ENCODE data around the gene PTPRN2. TPM values are rescaled to one million over a fixed set of nuclear protein-coding genes. Genes with fewer than 3 reads are reported as not detected.

PTPRN2 gene
- total and polyA plus RNA-seq, 8 donors: 4.9 to 136 (median 46.8) TPM

GRCh38 chr7:157841773-157842370, 745.8 kb downstream of the PTPRN2 start:
- no peaks in the 10 kb centered on the region for H3K36me3 ChIP-seq
- H3K9me3 ChIP-seq: no peaks in the 10 kb centered on the region
- TF ChIP-seq POLR2A (IDR thresholded peaks at IDR 0.05) (no peak), CTCF (IDR thresholded peaks at IDR 0.05) (no peak), POLR2AphosphoS5 (IDR thresholded peaks at IDR 0.05) (no peak), EP300 (IDR thresholded peaks at IDR 0.05) (no peak)
- H3K4me3 ChIP-seq: no peak overlapping the region
- no peak for DNase-seq
- intact Hi-C loops (cut with DNase I; ENCODE audit: low total_unique reads): no loop called here
- H3K27ac ChIP-seq: no peak overlapping the region
- no peaks in the 10 kb centered on the region for H3K4me1 ChIP-seq
- no peaks in the 10 kb centered on the region for H3K27me3 ChIP-seq
- 78 to 84% (median 83%) methylated on average over 14 of the region's 14 CpGs for WGBS, 5 donors

GRCh38 chr7:157840914-157841772, 746.5 kb downstream of the PTPRN2 start:
- H3K36me3 ChIP-seq: no peaks in the 10 kb centered on the region
- no peak overlapping the region for H3K27ac ChIP-seq
- no peak overlapping the region for H3K4me3 ChIP-seq
- no peaks in the 10 kb centered on the region for H3K27me3 ChIP-seq
- WGBS, 5 donors: 76 to 80% (median 79%) methylated on average over 24 to 25 of the region's 25 CpGs
- no peak for TF ChIP-seq POLR2A (IDR thresholded peaks at IDR 0.05)
- TF ChIP-seq EP300 (IDR thresholded peaks at IDR 0.05): no peak
- no peak for TF ChIP-seq CTCF (IDR thresholded peaks at IDR 0.05)
- no peak for TF ChIP-seq POLR2AphosphoS5 (IDR thresholded peaks at IDR 0.05)
- intact Hi-C loops (cut with DNase I; ENCODE audit: low total_unique reads): no loop called here
- no peak for DNase-seq
- H3K9me3 ChIP-seq: no peaks in the 10 kb centered on the region
- H3K4me1 ChIP-seq: no peaks in the 10 kb centered on the region

- intact Hi-C loops (cut with DNase I; ENCODE audit: low total_unique reads): no loop called here
- 89 to 97% (median 96%) methylated on average over 35 to 36 of the region's 36 CpGs for WGBS, 5 donors
- H3K36me3 ChIP-seq: no peaks in the 10 kb centered on the region
Observed at GRCh38 chr7:157840174-157840913, 747.3 kb downstream of the PTPRN2 start.

More at GRCh38 chr7:157840174-157840913, 747.3 kb downstream of the PTPRN2 start:
- no peak for TF ChIP-seq CTCF (IDR thresholded peaks at IDR 0.05)
- TF ChIP-seq POLR2A (IDR thresholded peaks at IDR 0.05): no peak
- TF ChIP-seq POLR2AphosphoS5 (IDR thresholded peaks at IDR 0.05): no peak
- no peak for TF ChIP-seq EP300 (IDR thresholded peaks at IDR 0.05)
- no peak for DNase-seq
- H3K4me3 ChIP-seq: no peak overlapping the region
- no peaks in the 10 kb centered on the region for H3K4me1 ChIP-seq
- H3K27ac ChIP-seq: no peak overlapping the region
- no peaks in the 10 kb centered on the region for H3K27me3 ChIP-seq
- H3K9me3 ChIP-seq: no peaks in the 10 kb centered on the region
